HUES6 (cell line): ENCODE results near the gene NOS1.
"Not testable (repeated sequence)": the region's sequence is repeated elsewhere in the genome, so short reads cannot be mapped to it uniquely, and the experiment has no call there.

ENCODE experiments used
- H3K27ac ChIP-seq: 2 replicates; pipeline ENCODE4 v1.7.0; 2013; ENCODE audit warnings: low read depth, mild to moderate bottlenecking, low read length, inconsistent platforms
- H3K27me3 ChIP-seq: 2 replicates; pipeline ENCODE4 v1.6.1; 2013; ENCODE audit warnings: low read length; ENCODE audit not compliant: control insufficient read depth, insufficient read depth
- H3K36me3 ChIP-seq: 2 replicates; pipeline ENCODE4 v1.6.1; 2013; ENCODE audit warnings: low read length; ENCODE audit not compliant: control insufficient read depth, insufficient read depth
- H3K4me1 ChIP-seq: 2 replicates; pipeline ENCODE4 v1.6.1; 2013; ENCODE audit warnings: low read length; ENCODE audit not compliant: control insufficient read depth, insufficient read depth
- H3K4me3 ChIP-seq: 2 replicates; pipeline ENCODE4 v1.5.1; 2013; ENCODE audit warnings: low read depth, low read length
- H3K9ac ChIP-seq: one replicate; pipeline ENCODE4 v1.6.1; 2013; ENCODE audit warnings: mild to moderate bottlenecking, low read length
- H3K9me3 ChIP-seq: 2 replicates; pipeline ENCODE4 v1.6.1; 2013; ENCODE audit warnings: low read depth, low read length; ENCODE audit not compliant: control insufficient read depth, insufficient read depth

Gene NOS1

GRCh38 chr12:117361347-117361751 is at the start of gene NOS1:
Gene NOS1 (minus strand): TSS chr12:117361626. CDS start chr12:117331069, 30,557 bp downstream.
- Histone ChIP-seq H3K4me3 (peak within 1 kb of the TSS; percentile 94), H3K9me3 (no peaks in the 10 kb centered on the region), H3K9ac (peak within 1 kb of the TSS; percentile 42), H3K4me1 (0 out of 2 replicates have a peak, but pooled peaks cover 3% of the 10 kb centered on the region), H3K36me3 (no peaks in the 10 kb centered on the region), H3K27me3 (peaks cover 100% of the 10 kb centered on the region), H3K27ac (no peak within 1 kb of the TSS)

DNA sequence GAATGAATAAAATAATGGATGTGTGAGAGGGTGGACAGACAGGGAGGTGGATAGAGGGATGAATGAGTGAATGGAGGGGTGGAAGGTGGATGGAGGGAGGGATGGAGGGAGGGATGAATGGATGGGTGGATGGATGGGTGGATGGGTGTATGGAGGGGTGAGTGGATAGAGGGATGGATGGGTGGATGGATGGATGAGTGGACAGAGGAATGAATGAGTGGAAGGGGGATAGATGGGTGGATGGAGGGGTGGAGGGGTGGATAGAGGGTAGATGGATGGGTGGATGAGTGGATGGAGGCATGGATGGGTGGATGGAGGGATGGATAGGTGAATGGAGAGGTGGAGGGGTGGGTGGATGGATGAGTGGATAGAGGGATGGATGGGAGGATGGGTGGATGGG is 47.9 kb upstream of the NOS1 start:
- Histone ChIP-seq H3K4me1 (peaks cover 12% of the 10 kb centered on the region), H3K9me3 (peaks cover under 1% of the 10 kb centered on the region; the same call in 1 of the 2 replicates), H3K36me3 (no peaks in the 10 kb centered on the region), H3K27me3 (no peaks in the 10 kb centered on the region), H3K4me3 (no peak overlapping the region), H3K27ac (no peak overlapping the region), H3K9ac (no peak overlapping the region)

DNA sequence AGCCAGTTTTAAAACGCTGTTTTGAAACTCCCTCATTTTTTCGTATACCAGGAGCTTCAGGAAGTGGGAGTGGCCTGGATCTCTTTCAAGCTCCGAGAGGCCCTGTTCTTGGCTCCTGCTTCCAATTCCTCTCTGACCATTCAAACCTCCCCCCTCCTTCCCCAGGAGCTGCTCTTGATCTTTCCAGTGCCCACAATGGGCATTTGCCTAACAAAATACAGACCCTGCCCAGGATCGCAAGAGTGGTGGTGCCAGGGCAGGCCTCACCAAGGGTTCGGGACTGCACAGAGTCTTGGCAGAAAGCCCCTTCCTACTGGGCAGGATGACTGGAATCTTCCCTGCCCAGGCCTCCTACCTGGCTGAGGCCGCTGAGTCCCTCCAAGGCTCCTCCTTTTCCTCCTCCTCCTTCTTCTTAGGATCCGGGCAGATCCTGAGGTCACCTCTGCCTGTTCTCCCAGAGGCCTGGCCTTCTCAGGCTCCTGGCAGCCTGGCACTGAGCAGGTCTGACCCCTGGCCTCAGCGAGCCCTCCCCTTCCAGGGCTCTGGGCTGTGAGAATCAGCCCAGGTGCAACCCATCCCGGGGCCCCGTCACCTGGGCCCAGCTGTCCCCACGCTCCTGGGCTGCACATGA is 46.9 kb upstream of the NOS1 start:
- H3K9me3 ChIP-seq, result peaks cover 9% of the 10 kb centered on the region
- no peak overlapping the region for H3K4me3 ChIP-seq
- no peak overlapping the region for H3K27ac ChIP-seq
- H3K9ac ChIP-seq, result no peak overlapping the region
- peaks cover 12% of the 10 kb centered on the region for H3K4me1 ChIP-seq
- H3K27me3 ChIP-seq, result no peaks in the 10 kb centered on the region
- H3K36me3 ChIP-seq, result no peaks in the 10 kb centered on the region

- Histone ChIP-seq H3K27me3 (no peaks in the 10 kb centered on the region), H3K4me1 (peaks cover 12% of the 10 kb centered on the region), H3K36me3 (no peaks in the 10 kb centered on the region), H3K27ac (no peak overlapping the region), H3K4me3 (no peak overlapping the region), H3K9ac (no peak overlapping the region), H3K9me3 (peaks cover 9% of the 10 kb centered on the region)
These were observed 43.5 kb upstream of the NOS1 start for GRCh38 chr12:117404940-117405339.

- no peak overlapping the region for H3K27ac ChIP-seq
- peaks cover 9% of the 10 kb centered on the region for H3K9me3 ChIP-seq
- H3K36me3 ChIP-seq, result no peaks in the 10 kb centered on the region
- H3K27me3 ChIP-seq, result no peaks in the 10 kb centered on the region
- no peak overlapping the region for H3K4me3 ChIP-seq
- H3K4me1 ChIP-seq, result peaks cover 12% of the 10 kb centered on the region
- no peak overlapping the region for H3K9ac ChIP-seq
These were observed 42.9 kb upstream of the NOS1 start for GRCh38 chr12:117404203-117404853.

- Histone ChIP-seq H3K27me3 (no peaks in the 10 kb centered on the region), H3K27ac (no peak overlapping the region), H3K9me3 (peaks cover 9% of the 10 kb centered on the region), H3K4me3 (no peak overlapping the region), H3K4me1 (peaks cover 11% of the 10 kb centered on the region), H3K36me3 (no peaks in the 10 kb centered on the region), H3K9ac (no peak overlapping the region)
These were observed 42.2 kb upstream of the NOS1 start for GRCh38 chr12:117403586-117404139.

GRCh38 chr12:117402363-117402762 is 40.9 kb upstream of the NOS1 start:
- Histone ChIP-seq H3K9ac (no peak overlapping the region), H3K4me1 (no peaks in the 10 kb centered on the region), H3K4me3 (no peak overlapping the region), H3K27me3 (no peaks in the 10 kb centered on the region), H3K36me3 (no peaks in the 10 kb centered on the region), H3K9me3 (peaks cover 9% of the 10 kb centered on the region), H3K27ac (no peak overlapping the region)

DNA sequence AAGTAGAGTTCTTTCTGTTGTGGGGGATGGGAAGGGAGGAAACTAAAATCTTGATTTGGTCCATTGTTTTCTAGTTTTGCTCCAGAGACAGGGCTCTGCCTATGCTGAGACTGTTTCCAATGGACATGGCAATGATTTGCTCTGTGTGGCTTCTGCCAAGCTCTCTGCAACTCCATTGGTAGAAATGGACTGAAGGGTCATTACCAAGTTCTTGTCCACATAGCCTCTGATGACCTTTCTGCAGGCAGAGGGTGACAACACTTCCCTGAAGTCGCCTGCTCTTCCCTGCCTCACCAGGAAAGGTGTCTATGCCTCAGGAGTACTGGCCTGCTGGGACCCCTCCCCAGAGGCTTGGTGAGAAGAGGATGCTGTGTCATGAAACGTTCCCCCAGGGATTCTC is 39.5 kb upstream of the NOS1 start:
- no peaks in the 10 kb centered on the region for H3K27me3 ChIP-seq
- H3K9ac ChIP-seq, result no peak overlapping the region
- H3K27ac ChIP-seq, result no peak overlapping the region
- H3K36me3 ChIP-seq, result no peaks in the 10 kb centered on the region
- no peak overlapping the region for H3K4me3 ChIP-seq
- peaks cover 13% of the 10 kb centered on the region for H3K9me3 ChIP-seq
- no peaks in the 10 kb centered on the region for H3K4me1 ChIP-seq

- not testable (repeated sequence) for H3K4me1 ChIP-seq, H3K36me3 ChIP-seq, H3K4me3 ChIP-seq, H3K9ac ChIP-seq, H3K27ac ChIP-seq, H3K27me3 ChIP-seq, H3K9me3 ChIP-seq
These were observed 37.1 kb upstream of the NOS1 start for GRCh38 chr12:117398482-117398881.

DNA sequence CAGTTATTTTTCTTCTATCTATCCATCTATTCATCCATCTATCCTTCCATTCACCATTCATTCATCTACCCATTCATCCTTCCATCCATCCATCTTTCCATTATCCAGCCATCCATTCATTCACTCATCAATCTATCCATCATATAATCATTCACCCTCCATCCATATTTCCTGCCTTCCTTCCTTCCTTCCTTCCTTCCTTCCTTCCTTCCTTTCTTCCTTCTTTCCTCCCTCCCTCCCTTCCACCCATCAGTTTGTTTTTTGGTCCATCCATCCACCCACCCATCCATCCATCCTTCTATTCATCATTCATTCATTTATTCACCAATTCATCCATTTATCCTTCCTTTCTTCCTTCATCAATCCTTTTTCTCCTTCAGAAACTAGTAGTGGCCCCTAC is 34.3 kb upstream of the NOS1 start:
- no peaks in the 10 kb centered on the region for H3K4me1 ChIP-seq
- H3K9me3 ChIP-seq, result 0 out of 2 replicates have a peak, but pooled peaks cover 3% of the 10 kb centered on the region
- H3K4me3 ChIP-seq, result no peak overlapping the region
- H3K36me3 ChIP-seq, result no peaks in the 10 kb centered on the region
- H3K9ac ChIP-seq, result no peak overlapping the region
- no peak overlapping the region for H3K27ac ChIP-seq
- H3K27me3 ChIP-seq, result no peaks in the 10 kb centered on the region

GRCh38 chr12:117394491-117394890 is 33.1 kb upstream of the NOS1 start:
- Histone ChIP-seq H3K4me1 (no peaks in the 10 kb centered on the region), H3K36me3 (no peaks in the 10 kb centered on the region), H3K4me3 (no peak overlapping the region), H3K9me3 (0 out of 2 replicates have a peak, but pooled peaks cover 3% of the 10 kb centered on the region), H3K27me3 (no peaks in the 10 kb centered on the region), H3K9ac (no peak overlapping the region), H3K27ac (no peak overlapping the region)
